HCT116 (cell line): ENCODE results near the gene CDRT15. TPM values are rescaled to one million over a fixed set of nuclear protein-coding genes. Genes with fewer than 3 reads are reported as not detected.

Experiments
- ATAC-seq: fragments of 200-7000 bp; cut with Tn5 transposase; 2 replicates; pipeline ENCODE4 v1.9.1; 2020; ENCODE audit warnings: mild to moderate bottlenecking, moderate library complexity
- BruUV-seq: library from RNA; stranded (reverse); fragments of 400-500 nt; replicated peaks from 2 replicates; lab custom pipeline; 2021; lab: Mats Ljungman, UMichigan
- CTCF ChIA-PET: fragments of 300-600 bp; sonication (Branson Sonifier 250); formaldehyde crosslinking; loops from one replicate; lab custom pipeline; 2021; ENCODE audit warnings: antibody characterized with exemption; lab: Charles Lee
- POLR2A ChIA-PET: fragments of 300-600, 350-600 bp; sonication (Branson Sonifier 250); formaldehyde crosslinking; loops from one replicate; lab custom pipeline; 2021; ENCODE audit warnings: antibody characterized with exemption; lab: Charles Lee
- RAD21 ChIA-PET, 2 experiments: fragments of 300-600 bp; sonication (Branson Sonifier 250); formaldehyde crosslinking; loops; one replicate each; lab custom pipeline; 2023; ENCODE audit warnings: low total read pairs in 2 of 2; ENCODE audit not compliant: uncharacterized antibody in 2 of 2, unreplicated experiment in 2 of 2, low non-redundant PET in 1 of 2; lab: Charles Lee
- DNase-seq: peaks from one replicate; pipeline ENCODE4 v3.0.0-alpha.2; 2010; ENCODE audit warnings: low read depth, low spot score
- H2AFZ ChIP-seq: fragments of 200-600 bp; shearing (Covaris generic), sonication (generic); 2 replicates; pipeline ENCODE4 v1.6.1; 2017; ENCODE audit warnings: low read depth, mixed run types, mixed read lengths, antibody characterized with exemption, low read length; ENCODE audit not compliant: poor library complexity, severe bottlenecking
- H3K27ac ChIP-seq: 2 replicates; pipeline ENCODE4 v1.5.1; 2012; ENCODE audit warnings: low read depth, low read length
- H3K27me3 ChIP-seq: fragments of 200-600 bp; sonication (generic); 2 replicates; pipeline ENCODE4 v1.6.1; 2016; ENCODE audit warnings: mixed run types, low read length, mixed read lengths; ENCODE audit not compliant: insufficient read depth
- H3K36me3 ChIP-seq, 2 experiments: fragments of 200-500 bp in 1 of 2; fragments of 200-600 bp in 1 of 2; sonication (Bioruptor generic) in 1 of 2; sonication (generic) in 1 of 2; 2 replicates each; pipeline versions ENCODE4 v1.5.1 to v1.6.1; 2014 to 2016; ENCODE audit warnings: low read length in 2 of 2, inconsistent platforms in 1 of 2, mixed read lengths in 1 of 2, mixed run types in 1 of 2; ENCODE audit not compliant: insufficient read depth in 2 of 2, control insufficient read depth in 1 of 2
- H3K4me1 ChIP-seq, 2 experiments: fragments of 200-600 bp in 1 of 2; sonication (generic) in 1 of 2; 2 replicates each; pipeline versions ENCODE4 v1.5.1 to v1.6.1; 2012 to 2017; ENCODE audit warnings: low read length in 2 of 2, inconsistent platforms in 1 of 2, mild to moderate bottlenecking in 1 of 2, mixed read lengths in 1 of 2, mixed run types in 1 of 2, moderate library complexity in 1 of 2; ENCODE audit not compliant: insufficient read depth in 2 of 2, control insufficient read depth in 1 of 2
- H3K4me2 ChIP-seq: fragments of 200-600 bp; sonication (generic); 2 replicates; pipeline ENCODE4 v1.6.1; 2017; ENCODE audit warnings: mixed run types, low read length, mixed read lengths
- H3K4me3 ChIP-seq, 2 experiments: fragments of 200-600 bp in 1 of 2; sonication (generic) in 1 of 2; replicated peaks in 1 of 2; 2 replicates each; pipeline ENCODE4 v1.5.1; 2011 to 2016; ENCODE audit warnings: low read length in 2 of 2, control low read depth in 1 of 2, low read depth in 1 of 2, mild to moderate bottlenecking in 1 of 2, mixed read lengths in 1 of 2, mixed run types in 1 of 2
- H3K79me2 ChIP-seq: fragments of 200-600 bp; sonication (generic); 2 replicates; pipeline ENCODE4 v1.6.1; 2017; ENCODE audit warnings: mild to moderate bottlenecking, mixed run types, low read length, moderate library complexity, mixed read lengths; ENCODE audit not compliant: insufficient read depth
- H3K9ac ChIP-seq: fragments of 200-600 bp; sonication (generic); 2 replicates; pipeline ENCODE4 v1.6.1; 2016; ENCODE audit warnings: low read length, mixed read lengths
- H3K9me2 ChIP-seq: fragments of 200-600 bp; sonication (generic), shearing (Covaris generic); 2 replicates; pipeline ENCODE4 v1.6.1; 2017; ENCODE audit warnings: mixed run types, mild to moderate bottlenecking, moderate library complexity; ENCODE audit not compliant: insufficient read depth
- H3K9me3 ChIP-seq, 2 experiments: fragments of 200-500 bp in 1 of 2; fragments of 200-600 bp in 1 of 2; sonication (Bioruptor generic) in 1 of 2; sonication (generic) in 1 of 2; 2 replicates each; pipeline ENCODE4 v1.6.1; 2014 to 2017; ENCODE audit warnings: low read length in 2 of 2, mixed read lengths in 2 of 2, inconsistent platforms in 1 of 2, low read depth in 1 of 2, mild to moderate bottlenecking in 1 of 2, mixed run types in 1 of 2, moderate library complexity in 1 of 2; ENCODE audit not compliant: control insufficient read depth in 1 of 2, insufficient read depth in 1 of 2
- H4K20me1 ChIP-seq: fragments of 200-600 bp; sonication (generic), shearing (Covaris generic); 2 replicates; pipeline ENCODE4 v1.6.1; 2017; ENCODE audit warnings: mixed run types, mild to moderate bottlenecking, moderate library complexity; ENCODE audit not compliant: insufficient read depth
- EGR1 ChIP-seq: IDR thresholded peaks from 2 replicates; pipeline ENCODE4 v1.6.1; 2012; ENCODE audit warnings: low read depth
- EZH2phosphoT487 ChIP-seq: fragments of 200-600 bp; IDR thresholded peaks from 2 replicates; pipeline ENCODE4 v1.6.1; 2018; ENCODE audit warnings: antibody characterized with exemption, borderline replicate concordance
- FOSL1 ChIP-seq: IDR thresholded peaks from 2 replicates; pipeline ENCODE4 v1.6.1; 2012; ENCODE audit warnings: low read depth
- POLR2A ChIP-seq: IDR thresholded peaks from 2 replicates; pipeline ENCODE4 v1.7.0; 2011; ENCODE audit warnings: borderline replicate concordance; ENCODE audit not compliant: insufficient read depth, insufficient read length; ENCODE audit errors: extremely low read depth
- RAD21 ChIP-seq: IDR thresholded peaks from 2 replicates; pipeline ENCODE4 v1.6.1; 2012; ENCODE audit warnings: low read depth, mild to moderate bottlenecking
- SRF ChIP-seq: IDR thresholded peaks from 2 replicates; pipeline ENCODE4 v1.6.1; 2012; ENCODE audit warnings: low read depth
- intact Hi-C: fragments of 100-400 bp; cut with micrococcal nuclease; formaldehyde crosslinking; loops from 2 replicates; pipeline ENCODE4 v1.10.0; 2022
- total RNA-seq: library from RNA; stranded (reverse); gene quantifications from one replicate; pipeline ENCODE4 v1.2.1, GENCODE V29; 2021; ENCODE audit not compliant: unreplicated experiment
- TF ChIP-seq, protein P1 (sequence below), 3 experiments: fragments of 200-600 bp in 1 of 3; sonication (generic) in 1 of 3; IDR thresholded peaks in 2 of 3; conservative IDR thresholded peaks in 1 of 3; 2 replicates each; pipeline ENCODE4 v1.5.1; 2012 to 2017; ENCODE audit warnings: low read depth in 2 of 3, low read length in 2 of 3, antibody characterized with exemption in 1 of 3, borderline replicate concordance in 1 of 3, control low read depth in 1 of 3, mild to moderate bottlenecking in 1 of 3, mixed read lengths in 1 of 3, mixed run types in 1 of 3, moderate library complexity in 1 of 3; ENCODE audit not compliant: insufficient read depth in 1 of 3

Gene CDRT15
- total RNA-seq, 1 experiment from 2014 or later = not detected

DNA sequence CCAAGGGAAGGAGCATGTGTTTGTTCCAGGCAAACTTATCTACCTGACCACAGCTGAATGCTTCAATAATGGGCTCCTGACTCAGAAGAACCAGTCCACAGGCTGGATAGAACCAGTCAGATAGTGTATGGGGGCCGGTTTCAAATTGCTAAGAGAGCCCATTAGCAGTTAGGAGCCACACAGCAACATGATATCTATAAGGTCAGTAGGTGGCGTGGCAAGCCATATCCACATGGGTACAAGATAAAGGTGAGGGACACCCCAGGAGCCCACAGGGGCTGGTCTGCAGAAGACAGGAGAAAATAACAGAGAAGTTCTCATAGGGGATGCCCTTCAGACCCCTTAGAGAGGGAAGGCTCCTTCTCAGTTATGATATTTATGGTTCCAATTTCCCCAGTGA lies 31.6 kb upstream of the CDRT15 start:
- ChIA-PET CTCF (no interaction called here), POLR2A (interaction anchor here (0.8 kb wide), 1 partner anchor 22 kb away, joined by 3 read pairs; no protein-coding TSS in a partner anchor), RAD21 (no interaction called here)
- no peaks in the 10 kb centered on the region for H3K79me2 ChIP-seq
- no peak overlapping the region for H3K27ac ChIP-seq
- BruUV-seq = no TSS peak
- H3K27me3 ChIP-seq = no peaks in the 10 kb centered on the region; the same call in 1 of the 2 replicates
- peak; percentile 67 for ATAC-seq
- TF ChIP-seq RAD21 = peak; percentile 22; the same call in 1 of the 2 replicates
- TF ChIP-seq EGR1 = no peak
- no peak overlapping the region for H3K4me3 ChIP-seq
- no peaks in the 10 kb centered on the region for H3K9me3 ChIP-seq
- H3K36me3 ChIP-seq = no peaks in the 10 kb centered on the region
- H3K4me2 ChIP-seq = no peak overlapping the region
- intact Hi-C loops = no loop called here
- no peaks in the 10 kb centered on the region for H3K4me1 ChIP-seq
- DNase-seq = no peak
- H2AFZ ChIP-seq = no peak overlapping the region
- no peaks in the 10 kb centered on the region for H3K9me2 ChIP-seq
- H3K9ac ChIP-seq = no peak overlapping the region
- H4K20me1 ChIP-seq = no peaks in the 10 kb centered on the region

DNA sequence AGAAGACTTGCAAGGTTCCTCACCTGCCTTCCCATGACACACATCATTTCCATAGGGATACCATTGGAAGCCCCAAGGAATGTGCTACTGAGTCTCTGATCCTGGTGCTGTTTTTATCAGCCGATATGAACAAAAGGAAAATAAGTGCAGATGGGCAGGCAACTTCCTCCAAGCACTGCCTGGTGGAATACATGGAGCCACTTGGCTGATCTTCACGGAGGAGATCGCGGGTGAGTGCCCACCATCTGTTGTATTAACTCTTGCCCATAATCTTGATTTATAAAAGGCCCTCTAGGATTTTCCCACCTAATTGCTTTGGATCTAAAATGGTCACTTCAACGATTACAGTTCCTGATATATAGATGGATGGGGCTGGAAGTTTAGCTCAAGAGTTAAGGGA lies 24.7 kb upstream of the CDRT15 start:
- no TSS peak for BruUV-seq
- CTCF ChIA-PET = no interaction called here

More for the DNA sequence above, 24.7 kb upstream of the CDRT15 start:
- ChIA-PET RAD21 (no interaction called here), POLR2A (no interaction called here)
- no peaks in the 10 kb centered on the region for H3K36me3 ChIP-seq
- no peaks in the 10 kb centered on the region for H4K20me1 ChIP-seq
- no peak for ATAC-seq
- no peaks in the 10 kb centered on the region for H3K79me2 ChIP-seq
- no peak overlapping the region for H3K4me3 ChIP-seq
- H3K27ac ChIP-seq = no peak overlapping the region
- TF ChIP-seq EZH2phosphoT487 (no peak), FOSL1 (no peak), SRF (no peak), EGR1 (no peak), POLR2A (no peak), RAD21 (no peak)
- TF ChIP-seq, protein P1, sequence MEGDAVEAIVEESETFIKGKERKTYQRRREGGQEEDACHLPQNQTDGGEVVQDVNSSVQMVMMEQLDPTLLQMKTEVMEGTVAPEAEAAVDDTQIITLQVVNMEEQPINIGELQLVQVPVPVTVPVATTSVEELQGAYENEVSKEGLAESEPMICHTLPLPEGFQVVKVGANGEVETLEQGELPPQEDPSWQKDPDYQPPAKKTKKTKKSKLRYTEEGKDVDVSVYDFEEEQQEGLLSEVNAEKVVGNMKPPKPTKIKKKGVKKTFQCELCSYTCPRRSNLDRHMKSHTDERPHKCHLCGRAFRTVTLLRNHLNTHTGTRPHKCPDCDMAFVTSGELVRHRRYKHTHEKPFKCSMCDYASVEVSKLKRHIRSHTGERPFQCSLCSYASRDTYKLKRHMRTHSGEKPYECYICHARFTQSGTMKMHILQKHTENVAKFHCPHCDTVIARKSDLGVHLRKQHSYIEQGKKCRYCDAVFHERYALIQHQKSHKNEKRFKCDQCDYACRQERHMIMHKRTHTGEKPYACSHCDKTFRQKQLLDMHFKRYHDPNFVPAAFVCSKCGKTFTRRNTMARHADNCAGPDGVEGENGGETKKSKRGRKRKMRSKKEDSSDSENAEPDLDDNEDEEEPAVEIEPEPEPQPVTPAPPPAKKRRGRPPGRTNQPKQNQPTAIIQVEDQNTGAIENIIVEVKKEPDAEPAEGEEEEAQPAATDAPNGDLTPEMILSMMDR (IDR thresholded peaks at IDR 0.05 in 2 of 3, conservative IDR thresholded peaks at IDR 0.05 in 1 of 3; ENCODE audit: borderline replicate concordance in 1 of 3, insufficient read depth in 1 of 3, low read depth in 2 of 3, low read length in 2 of 3) = no peak
- H3K9ac ChIP-seq = no peak overlapping the region
- H2AFZ ChIP-seq = no peak overlapping the region
- no peak for DNase-seq
- H3K9me2 ChIP-seq = no peaks in the 10 kb centered on the region
- no peak overlapping the region for H3K4me2 ChIP-seq
- H3K27me3 ChIP-seq = peaks cover 2% of the 10 kb centered on the region; the same call in 1 of the 2 replicates
- H3K9me3 ChIP-seq = no peaks in the 10 kb centered on the region; a peak in 1 of 4 replicates
- no peaks in the 10 kb centered on the region for H3K4me1 ChIP-seq
- intact Hi-C loops = no loop called here
